DMS79 treated with DMSO at 0.1 percent for 48 hours (cell line): Measurements from ENCODE around the gene KRT13.

Experiments used
- DNase-seq: peaks from one replicate; lab custom pipeline; 2025; lab: John Stamatoyannopoulos, UW

KRT13 gene

GRCh38 chr17:41519501-41520224 lies 14.3 kb upstream of the KRT13 start:
- peak; percentile 86 for DNase-seq

- peak; percentile 87 for DNase-seq
These were observed 13.5 kb upstream of the KRT13 start, which contains the start of gene KRT15 for GRCh38 chr17:41518789-41519449. Gene KRT15, minus strand, starts transcription at chr17:41518890. Its CDS starts 63 bp downstream, at chr17:41518827.

GRCh38 chr17:41518031-41518430 lies 12.6 kb upstream of the KRT13 start:
- no peak for DNase-seq

DNA sequence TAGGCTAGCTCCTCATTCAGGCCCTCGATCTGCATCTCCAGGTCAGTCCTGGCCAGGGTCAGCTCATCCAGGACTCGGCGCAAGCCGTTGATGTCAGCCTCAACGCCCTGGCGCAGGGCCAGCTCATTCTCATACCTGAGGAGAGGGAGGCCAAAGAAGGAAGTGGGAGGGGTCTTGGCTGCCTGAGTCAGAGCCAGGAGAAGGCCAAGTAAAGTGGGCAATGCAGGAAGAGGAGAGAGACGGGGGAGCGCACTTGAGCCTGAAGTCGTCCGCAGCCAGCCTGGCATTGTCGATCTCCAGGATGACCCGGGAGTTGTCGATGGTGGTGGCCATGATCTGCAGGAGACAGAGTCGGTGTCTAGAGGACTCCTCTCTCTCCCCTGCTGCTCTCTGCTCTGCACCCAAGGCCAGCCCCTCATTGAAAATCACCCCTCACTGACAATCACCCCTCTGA lies 11.4 kb upstream of the KRT13 start:
- DNase-seq: peak; percentile 30

- no peak for DNase-seq
These were observed 10.9 kb upstream of the KRT13 start for GRCh38 chr17:41516147-41516829.

DNA sequence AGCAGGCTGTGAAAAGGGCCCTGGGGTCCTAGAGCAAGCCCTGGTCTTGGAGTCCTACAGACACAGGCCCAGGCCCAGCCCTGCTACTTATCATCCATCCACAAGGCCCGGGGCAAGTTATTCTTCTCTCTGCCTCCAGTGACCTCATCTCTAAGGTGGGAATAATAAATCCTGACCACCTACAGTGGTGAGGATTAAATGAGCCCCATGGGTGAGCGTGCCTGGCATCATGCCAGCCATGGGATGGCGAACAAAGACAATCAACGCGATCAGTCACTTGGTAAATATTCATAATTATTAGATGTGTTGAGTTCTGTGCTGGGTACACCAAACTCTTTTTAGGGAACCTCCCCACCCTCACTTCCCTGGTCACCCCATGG lies 7.7 kb upstream of the KRT13 start:
- DNase-seq: no peak

DNA sequence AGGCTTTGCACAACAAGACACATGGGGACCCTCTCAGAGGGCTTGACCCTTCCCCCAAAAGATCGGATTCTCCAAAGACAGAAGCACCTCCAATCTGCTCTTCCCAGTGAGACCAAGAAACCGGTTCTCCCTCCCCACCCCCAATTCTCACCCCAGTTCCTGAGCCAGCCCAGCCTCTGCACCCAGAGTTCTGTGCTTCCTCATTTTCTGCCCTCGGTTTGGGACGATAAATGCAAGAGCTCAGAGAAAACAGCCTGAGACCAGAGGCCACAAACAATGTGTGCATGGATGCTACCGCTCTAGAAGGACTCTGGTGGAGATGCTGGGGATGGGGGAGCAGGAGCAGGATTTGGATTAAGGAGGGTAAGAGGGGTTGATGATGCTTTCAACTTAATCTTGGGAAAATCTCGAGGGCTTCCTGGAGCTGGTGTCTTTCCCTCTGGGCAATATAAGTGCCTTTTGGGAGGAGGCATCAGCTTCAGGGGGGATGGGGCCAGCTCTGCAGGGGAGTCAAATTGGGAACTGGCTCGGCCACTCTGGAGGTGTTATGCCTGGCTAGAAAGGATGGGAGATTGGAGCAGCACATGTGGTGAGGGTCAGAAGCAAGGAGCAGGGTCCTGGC lies 7.2 kb upstream of the KRT13 start:
- DNase-seq: no peak

GRCh38 chr17:41511716-41512115 lies 6.3 kb upstream of the KRT13 start:
- no peak for DNase-seq

GRCh38 chr17:41511116-41511515 lies 5.7 kb upstream of the KRT13 start:
- DNase-seq: no peak

DNA sequence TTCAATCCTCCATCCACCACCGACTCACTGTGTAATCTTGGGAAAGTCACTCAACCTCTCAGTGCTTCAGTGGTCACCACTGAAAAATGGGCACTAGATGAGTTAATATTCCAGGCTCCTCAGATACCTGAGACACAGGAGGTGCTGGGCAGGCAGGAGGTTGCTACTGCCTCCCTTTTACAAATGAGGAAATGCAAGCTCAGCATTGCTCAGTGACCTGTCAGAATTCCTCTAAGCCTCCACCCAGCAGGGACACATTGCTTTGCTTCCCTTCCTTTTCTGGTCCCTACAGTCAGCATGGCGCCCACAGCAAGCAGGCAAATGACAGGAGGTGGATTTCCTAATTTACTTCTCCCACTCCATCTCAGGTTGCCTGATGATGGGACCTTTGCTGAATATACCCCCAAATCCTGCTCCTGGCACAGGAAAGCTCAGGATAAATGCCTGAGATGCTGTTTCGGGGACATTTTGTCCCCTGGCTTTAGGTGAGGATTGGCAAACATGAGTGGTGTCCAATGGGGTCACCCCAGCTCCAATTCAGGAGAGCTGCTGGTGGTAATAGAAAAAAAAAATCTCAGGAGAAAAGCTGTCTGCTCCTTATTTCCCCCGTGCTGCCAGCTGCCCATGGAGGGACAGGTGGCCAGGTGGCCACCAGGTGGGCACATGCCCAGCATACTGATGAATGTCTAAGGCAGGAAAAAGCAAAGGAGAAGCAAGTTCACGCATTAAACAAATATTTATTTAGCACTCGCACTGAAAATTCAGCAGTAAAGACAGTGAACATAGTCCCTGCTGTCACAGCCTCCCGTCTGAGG lies 5.0 kb upstream of the KRT13 start:
- no peak for DNase-seq

DNA sequence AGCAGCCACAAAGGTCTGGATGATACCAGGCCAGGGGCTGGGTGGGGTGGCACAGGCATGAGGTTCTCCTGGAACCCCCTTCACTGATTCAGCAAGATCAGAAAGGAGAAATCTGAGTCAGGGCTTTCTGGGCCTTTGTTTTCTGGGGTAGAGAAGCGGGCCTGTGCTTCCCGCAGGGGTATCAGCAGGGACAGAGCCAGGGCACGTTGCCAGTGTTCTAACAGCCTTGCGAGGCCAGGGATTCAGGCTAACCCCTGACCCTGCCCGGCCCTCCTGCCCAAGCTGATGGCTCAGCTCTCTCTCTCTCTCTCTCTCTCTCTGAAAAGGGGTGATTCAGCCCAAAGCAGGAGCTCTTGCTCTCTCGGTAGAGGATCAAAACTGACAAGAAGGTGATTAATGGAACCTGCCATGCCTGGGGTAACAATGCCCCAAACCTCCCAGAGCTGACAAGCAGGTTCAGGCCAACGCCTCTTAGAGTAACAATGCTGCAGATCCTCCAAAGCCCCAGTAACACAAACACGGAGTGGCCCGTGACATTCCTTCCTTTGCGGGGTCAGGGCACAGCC lies 2.0 kb upstream of the KRT13 start:
- DNase-seq: no peak

DNA sequence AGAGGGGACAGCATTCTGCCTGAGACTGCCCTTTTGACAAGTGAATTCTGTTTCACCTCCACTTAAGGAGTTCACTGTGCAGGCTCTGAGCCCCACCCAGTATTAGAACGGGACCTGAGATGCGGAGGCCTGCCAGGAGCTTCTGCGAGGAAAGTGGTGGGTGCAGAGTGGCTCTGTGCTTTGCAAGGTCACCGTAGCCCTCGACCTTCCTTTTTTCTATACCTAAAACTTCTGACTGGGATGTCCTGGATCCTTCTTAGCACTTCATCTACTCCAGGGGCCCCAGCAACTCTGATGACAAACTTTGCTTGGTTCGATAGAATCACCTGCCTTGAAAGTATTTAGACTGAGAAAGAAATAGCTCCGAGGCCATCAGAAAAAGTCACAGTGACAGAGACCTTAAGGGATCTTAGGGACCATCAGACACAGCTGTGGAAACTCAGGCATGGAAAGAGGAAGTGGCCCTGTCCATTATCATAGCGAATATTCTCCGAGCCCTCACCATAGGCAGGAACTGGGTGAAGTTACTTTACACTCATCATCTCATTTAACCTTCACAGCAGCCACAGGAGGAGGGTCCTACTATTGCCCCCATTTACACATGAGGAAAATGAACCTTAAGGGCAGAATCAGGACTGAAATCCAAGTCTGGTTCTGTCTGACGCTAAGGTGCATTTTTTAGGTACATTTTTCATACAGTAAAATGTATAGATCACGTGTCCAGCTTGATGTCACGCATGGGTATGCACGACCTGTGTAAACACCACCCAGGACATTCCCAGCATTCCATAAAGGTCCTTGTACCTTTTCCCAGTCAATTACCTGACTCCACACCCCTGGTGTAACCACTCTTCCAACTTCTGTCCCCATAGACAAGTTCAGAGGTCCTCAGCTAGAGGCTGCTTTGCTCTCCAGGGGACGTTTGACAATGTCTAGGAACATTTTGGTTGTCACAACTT lies 676 bp upstream of the KRT13 start:
- no peak for DNase-seq

DNA sequence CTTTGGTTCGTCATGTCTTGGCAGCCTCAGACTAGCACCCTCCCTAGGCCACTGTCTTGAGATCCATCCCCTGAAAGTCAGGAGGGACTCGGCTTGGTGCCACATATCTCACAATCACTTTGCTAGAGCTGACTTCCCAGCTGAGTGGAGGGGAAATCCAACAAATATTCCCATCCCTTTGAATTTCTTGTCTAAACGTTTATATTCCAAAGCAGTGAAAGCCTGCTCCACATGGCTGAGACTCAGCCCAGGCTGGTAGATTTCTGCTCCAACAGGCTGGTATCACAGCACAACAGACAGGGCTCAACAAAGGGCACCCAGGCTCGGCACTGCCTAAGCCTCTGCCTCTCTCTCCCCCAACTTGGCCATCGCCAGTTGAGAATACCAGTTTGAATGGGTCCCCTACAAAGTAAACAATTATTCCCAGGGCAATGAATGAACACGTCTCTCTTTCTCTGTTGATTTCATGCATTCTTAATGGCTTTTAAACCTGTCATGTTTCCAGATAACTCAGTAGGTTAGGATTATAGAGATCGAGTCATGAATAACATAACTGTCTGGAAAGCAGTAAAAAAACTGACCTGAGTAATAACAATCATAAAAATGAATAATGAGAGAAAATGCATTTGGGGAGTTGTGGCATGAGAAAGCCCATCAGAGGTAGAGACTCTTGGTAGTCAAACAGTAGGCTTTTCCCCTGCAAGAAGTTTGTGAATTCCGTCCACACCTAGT lies 1.0 kb downstream of the KRT13 start:
- no peak for DNase-seq

- DNase-seq: no peak
These were observed 2.2 kb downstream of the KRT13 start for GRCh38 chr17:41503202-41503601.

- DNase-seq: no peak
These were observed 5.1 kb downstream of the KRT13 start for GRCh38 chr17:41500131-41500911.

GRCh38 chr17:41499714-41500113 lies 5.7 kb downstream of the KRT13 start:
- no peak for DNase-seq

GRCh38 chr17:41498276-41498675 lies 7.1 kb downstream of the KRT13 start:
- DNase-seq: no peak

GRCh38 chr17:41496803-41497484 lies 8.5 kb downstream of the KRT13 start:
- peak; percentile 13 for DNase-seq
